ENCODE measurements around the gene POLR1C.
A peak's percentile ranks its signal among the peaks of the same experiment; 100 is the strongest.

The POLR1C gene

GRCh38 chr6:43505718-43506117 lies 11.2 kb upstream of the POLR1C start:
- H3K4me3 ChIP-seq (ENCODE audit: low read depth, low read length): no peak overlapping the region
- TF ChIP-seq CTCF (IDR thresholded peaks at IDR 0.05; ENCODE audit: control insufficient read depth, extremely low read depth, insufficient read depth): no peak

GRCh38 chr6:43506171-43506570 lies 10.7 kb upstream of the POLR1C start:
- DNase-seq (ENCODE audit: low read depth): no peak
- no peak for TF ChIP-seq CTCF (IDR thresholded peaks at IDR 0.05; ENCODE audit: control insufficient read depth, extremely low read depth, insufficient read depth)
- no peak overlapping the region for H3K4me3 ChIP-seq (ENCODE audit: low read depth, low read length)

More at GRCh38 chr6:43505718-43506117, 11.2 kb upstream of the POLR1C start:
- DNase-seq (ENCODE audit: low read depth): no peak

GRCh38 chr6:43506667-43507471 lies 10.0 kb upstream of the POLR1C start:
- H3K4me3 ChIP-seq (ENCODE audit: low read depth, low read length): no peak overlapping the region
- TF ChIP-seq CTCF (IDR thresholded peaks at IDR 0.05; ENCODE audit: control insufficient read depth, extremely low read depth, insufficient read depth): peak; percentile 94
- peak; percentile 51 for DNase-seq (ENCODE audit: low read depth)

- no peak for DNase-seq (ENCODE audit: low read depth)
- no peak for TF ChIP-seq CTCF (IDR thresholded peaks at IDR 0.05; ENCODE audit: control insufficient read depth, extremely low read depth, insufficient read depth)
- no peak overlapping the region for H3K4me3 ChIP-seq (ENCODE audit: low read depth, low read length)
Measured at GRCh38 chr6:43508481-43509141, 8.3 kb upstream of the POLR1C start.

- no peak for TF ChIP-seq CTCF (IDR thresholded peaks at IDR 0.05; ENCODE audit: control insufficient read depth, extremely low read depth, insufficient read depth)
- DNase-seq (ENCODE audit: low read depth): no peak
- peak overlapping the region; percentile 53 for H3K4me3 ChIP-seq (ENCODE audit: low read depth, low read length)
Measured at GRCh38 chr6:43509142-43509983, 7.5 kb upstream of the POLR1C start.

- no peak for DNase-seq (ENCODE audit: low read depth)
- peak within 1 kb of the TSS; percentile 53 for H3K4me3 ChIP-seq (ENCODE audit: low read depth, low read length)
- TF ChIP-seq CTCF (IDR thresholded peaks at IDR 0.05; ENCODE audit: control insufficient read depth, extremely low read depth, insufficient read depth): no peak
Measured at GRCh38 chr6:43509984-43510826, 6.7 kb upstream of the POLR1C start, which contains the start of gene LRRC73. LRRC73 (minus strand) TSS chr6:43510346; CDS start chr6:43509785, 561 bp downstream.

Measured in LNCaP clone FGC (cell line).